ENCODE measurements around the gene GP9. TPM values are rescaled to one million over a fixed set of nuclear protein-coding genes. Genes with fewer than 3 reads are reported as not detected.

GP9 gene
- polyA plus RNA-seq, 3 donors = 1.3 to 2.1 (median 1.4) TPM

DNA sequence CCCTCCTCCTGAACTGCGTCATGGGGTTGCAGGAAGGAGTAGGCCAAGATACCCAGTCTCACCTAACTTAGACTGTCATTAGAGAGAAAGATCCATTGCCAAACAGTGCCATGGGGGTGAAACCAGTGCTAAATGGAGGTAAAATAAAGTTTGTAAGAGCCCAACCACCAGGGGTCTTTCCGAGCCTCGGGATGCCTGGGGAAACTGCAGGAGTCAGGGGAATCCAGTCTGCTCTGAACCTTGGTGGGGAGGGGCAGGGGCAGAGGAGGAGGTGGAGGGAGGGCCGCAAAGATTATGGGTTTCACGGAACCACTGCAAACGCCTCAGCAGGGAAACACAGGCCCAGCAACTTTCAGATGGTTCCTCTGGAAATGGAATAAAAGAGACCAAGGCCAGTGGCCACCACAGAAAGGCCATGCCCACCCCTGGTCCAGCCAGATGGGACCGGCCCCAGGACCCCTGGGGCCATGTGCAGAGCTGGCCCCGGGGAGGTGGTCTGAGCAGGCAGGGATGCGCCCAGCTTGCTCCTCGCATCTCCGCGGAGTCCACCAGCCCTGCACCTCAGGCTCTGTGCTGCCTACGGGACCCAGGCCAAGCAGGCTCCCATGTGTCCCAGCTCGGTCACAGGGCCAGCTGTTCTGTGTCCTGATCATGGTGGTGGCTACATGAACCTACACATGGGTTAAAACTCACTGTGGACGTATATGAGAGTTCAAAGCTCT, 19.8 kb upstream of the GP9 start:
- no peak for DNase-seq (ENCODE audit: extremely low read depth in 1 of 11, low read depth in 9 of 11, low spot score in 4 of 11)

DNA sequence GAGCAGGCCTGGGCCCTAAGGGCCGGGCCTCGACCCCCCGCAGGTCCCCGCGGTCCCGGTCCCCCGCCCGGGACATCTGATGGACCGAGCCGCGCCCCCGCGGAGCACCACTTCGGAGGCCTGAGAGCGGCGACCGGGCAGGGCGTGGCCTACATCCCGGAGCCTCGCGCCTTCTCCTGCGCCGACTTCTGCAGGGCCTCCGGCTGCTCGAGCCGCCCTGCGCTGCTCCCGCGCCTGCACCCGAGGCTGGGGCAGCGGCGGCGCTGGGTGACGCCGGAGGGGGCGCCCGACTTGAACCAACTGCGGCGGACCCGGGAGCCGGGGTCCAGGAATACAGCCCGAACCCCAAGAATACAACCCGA, 14.9 kb upstream of the GP9 start:
- no peak for DNase-seq (ENCODE audit: extremely low read depth in 1 of 11, low read depth in 9 of 11, low spot score in 4 of 11)

DNA sequence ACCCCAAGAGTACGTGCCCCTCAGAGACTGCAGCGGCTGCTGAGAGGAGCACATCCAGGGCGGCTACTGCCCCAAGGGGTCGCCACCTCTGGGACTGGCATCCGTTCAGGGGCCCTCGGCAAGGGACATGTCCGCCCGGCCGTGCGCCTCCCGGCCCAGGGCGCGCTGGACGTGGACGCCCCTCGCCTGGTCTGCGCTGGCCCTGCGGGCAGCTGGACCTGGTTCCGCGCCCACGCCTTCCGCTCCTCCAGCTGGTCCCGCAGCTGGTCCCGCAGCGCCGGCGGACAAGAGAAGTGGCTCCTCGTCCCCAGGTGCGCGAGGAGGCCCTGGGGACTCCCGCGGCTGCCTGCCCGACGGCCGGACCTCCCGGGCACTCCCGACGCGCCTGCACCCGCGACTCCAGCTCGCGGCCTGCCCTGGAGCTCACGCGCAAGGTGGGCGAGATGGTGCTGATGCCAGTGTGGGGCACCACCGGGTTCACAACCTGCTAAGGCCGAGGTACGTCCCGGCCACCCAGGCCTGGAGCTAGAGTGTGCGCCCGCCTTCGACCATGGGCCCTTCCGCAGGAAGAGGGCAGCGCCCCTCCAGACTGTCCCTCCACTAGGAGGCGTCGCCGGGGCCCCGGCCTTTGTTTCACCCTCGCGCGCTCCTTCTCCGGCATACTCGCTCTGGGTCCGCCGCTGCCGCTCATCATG, 14.4 kb upstream of the GP9 start:
- DNase-seq (ENCODE audit: extremely low read depth in 1 of 11, low read depth in 9 of 11, low spot score in 4 of 11) = no peak

DNA sequence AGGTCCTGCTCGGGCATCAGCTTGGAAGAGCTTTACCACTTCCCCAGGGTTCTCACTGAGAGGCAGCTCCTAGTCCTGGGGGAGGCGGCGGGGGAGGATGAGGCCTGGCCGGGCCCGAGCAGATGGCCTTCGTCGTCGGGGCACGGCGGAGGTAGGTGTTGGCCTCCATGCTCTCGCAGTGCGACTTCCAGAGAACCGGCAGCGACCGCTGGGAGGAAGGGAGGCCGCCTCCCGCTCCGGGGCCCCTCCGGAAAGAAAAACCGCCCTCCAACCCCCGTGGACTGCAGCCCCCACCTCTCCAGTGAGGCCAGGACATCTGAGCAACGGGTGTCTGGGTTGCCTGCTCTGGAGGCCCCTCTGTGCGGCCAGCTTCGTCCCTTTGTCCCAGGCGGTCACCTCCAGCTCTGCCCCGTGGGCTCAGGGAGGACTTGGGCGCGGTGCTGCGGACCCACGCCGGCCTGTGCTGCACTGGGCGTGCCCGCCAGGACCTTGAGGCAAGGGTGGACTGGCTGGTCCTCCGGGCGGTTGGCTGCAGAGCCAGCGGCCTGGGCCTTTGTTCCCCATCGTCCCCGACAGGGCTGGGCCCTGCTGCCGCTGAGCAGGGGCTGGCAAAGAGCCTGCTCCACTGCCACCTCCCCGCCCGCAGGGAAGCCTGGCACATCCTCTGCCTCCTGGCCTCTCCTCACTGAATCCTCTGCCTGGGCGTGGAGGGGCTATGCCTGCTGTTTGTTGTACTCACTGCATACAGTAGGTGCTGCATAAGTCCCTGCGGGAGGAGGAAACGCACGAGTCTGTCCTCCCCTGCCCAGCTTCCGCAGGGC, 13.6 kb upstream of the GP9 start:
- DNase-seq (ENCODE audit: extremely low read depth in 1 of 11, low read depth in 9 of 11, low spot score in 4 of 11) = no peak

DNA sequence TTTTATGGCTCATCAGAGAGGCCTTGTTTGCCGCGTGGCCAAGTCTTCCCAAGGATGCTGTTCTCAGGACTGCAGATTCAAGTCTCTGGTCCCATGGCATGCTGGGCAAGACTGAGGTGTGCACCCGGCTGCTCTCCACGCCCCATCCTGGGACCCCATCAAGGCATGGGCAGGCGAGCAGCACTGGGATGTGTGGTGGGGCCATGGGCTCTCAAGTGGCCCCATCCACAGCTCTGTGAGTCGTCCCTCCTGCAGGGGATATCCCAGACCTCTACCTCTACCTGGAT, 13.1 kb upstream of the GP9 start:
- DNase-seq (ENCODE audit: extremely low read depth in 1 of 11, low read depth in 9 of 11, low spot score in 4 of 11) = no peak

DNA sequence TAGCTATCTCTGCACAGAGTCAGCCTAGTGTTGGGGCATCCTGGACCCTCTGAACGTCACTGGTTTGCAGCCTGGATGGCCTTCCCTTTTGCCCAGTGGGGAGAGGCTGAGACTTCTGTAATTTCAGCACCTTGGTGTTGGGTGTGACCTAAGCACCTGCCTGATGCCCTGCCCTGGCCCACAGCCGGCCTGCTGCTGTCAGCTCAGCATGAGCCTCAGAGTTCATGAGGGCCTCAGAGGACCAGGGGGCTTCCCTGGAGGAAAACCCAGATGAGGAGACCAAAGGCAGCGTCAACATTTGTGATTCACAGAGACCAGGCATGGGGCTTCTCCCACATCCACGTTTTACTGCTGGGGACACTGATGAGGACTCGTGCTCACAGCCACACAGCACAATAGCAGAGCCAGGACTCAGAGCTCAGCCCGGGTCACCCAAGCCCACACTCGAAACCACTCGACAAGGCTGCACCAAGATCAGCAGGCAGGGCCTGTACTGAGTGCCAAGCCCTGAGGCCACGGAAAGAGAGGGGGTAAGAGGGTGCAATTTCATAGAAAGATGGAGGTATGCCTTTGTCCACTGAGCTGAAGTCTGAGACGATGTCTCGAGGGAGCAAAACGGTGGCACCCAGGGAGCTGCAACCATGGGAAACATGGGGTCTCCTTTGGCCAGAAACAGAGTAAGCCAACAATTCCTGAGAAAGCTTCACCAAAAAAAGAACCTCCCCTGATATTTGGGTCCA, 9.9 kb upstream of the GP9 start:
- DNase-seq (ENCODE audit: extremely low read depth in 1 of 11, low read depth in 9 of 11, low spot score in 4 of 11) = no peak

DNA sequence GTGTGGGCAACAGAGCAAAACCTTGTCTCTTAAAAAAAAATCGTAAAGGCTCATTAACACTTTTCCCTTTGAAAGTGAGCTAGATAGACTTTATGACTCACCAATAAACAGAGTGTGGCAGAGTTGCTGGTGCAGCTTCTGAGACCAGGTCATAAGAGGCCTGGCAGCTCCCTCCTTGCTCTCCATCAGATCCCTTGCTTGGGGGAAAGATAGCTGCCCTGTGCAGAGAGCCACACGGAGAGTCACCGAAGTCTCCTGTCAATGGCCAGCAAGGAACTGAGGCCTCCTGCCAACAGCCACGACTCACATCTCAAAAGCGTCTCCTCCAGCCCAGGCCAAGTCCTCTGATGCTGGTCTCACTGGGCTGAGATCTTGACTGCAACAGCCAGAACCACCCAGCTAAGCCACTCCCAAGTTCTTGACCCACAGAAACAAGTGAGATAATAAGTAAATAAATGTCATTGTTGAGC, 8.7 kb upstream of the GP9 start:
- DNase-seq (ENCODE audit: extremely low read depth in 1 of 11, low read depth in 9 of 11, low spot score in 4 of 11) = no peak

DNA sequence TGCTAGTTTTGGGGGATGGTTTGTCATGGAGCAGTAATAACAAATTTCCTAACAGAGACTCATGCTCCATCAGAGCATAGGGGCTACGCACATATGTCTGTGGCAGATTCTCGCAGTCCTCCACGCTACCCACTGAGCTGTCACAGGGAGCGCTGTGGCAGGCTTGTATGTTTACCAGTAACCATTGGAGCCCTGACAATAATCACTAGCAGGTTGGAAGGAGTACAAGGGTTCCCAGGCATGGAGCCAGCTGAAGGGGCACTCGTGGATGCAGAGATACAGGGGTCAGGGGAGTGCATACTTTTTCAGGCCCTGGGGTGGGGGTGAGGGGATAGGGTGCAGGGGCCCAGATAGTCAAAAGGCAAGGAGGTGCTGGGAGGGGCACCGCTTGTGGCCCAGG, 7.9 kb upstream of the GP9 start:
- DNase-seq (ENCODE audit: extremely low read depth in 1 of 11, low read depth in 9 of 11, low spot score in 4 of 11) = no peak

DNA sequence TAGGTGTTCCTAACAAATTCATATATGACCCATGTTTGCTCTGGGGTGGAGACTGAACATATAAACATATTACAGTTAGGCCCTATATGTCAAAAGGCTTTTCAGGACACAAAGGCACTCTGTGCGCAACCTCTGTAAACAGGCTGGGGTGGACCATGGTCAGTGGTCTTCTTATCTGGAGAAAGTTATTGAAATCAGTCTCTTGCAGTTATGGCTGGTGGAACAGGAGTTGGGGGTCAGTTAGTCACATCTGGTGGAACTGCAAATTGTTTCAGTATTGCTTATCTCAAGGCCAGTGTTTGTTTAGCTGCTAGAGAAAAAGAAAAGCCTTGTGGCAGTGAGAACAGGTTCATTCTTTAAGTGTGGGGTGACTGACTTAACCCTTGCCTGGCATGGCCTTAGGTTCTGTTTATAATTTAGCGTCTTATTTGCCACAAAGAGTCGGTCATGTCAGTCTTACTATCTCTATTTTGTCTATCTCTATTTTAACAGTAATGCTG, 5.9 kb upstream of the GP9 start:
- DNase-seq (ENCODE audit: extremely low read depth in 1 of 11, low read depth in 9 of 11, low spot score in 4 of 11) = no peak

DNA sequence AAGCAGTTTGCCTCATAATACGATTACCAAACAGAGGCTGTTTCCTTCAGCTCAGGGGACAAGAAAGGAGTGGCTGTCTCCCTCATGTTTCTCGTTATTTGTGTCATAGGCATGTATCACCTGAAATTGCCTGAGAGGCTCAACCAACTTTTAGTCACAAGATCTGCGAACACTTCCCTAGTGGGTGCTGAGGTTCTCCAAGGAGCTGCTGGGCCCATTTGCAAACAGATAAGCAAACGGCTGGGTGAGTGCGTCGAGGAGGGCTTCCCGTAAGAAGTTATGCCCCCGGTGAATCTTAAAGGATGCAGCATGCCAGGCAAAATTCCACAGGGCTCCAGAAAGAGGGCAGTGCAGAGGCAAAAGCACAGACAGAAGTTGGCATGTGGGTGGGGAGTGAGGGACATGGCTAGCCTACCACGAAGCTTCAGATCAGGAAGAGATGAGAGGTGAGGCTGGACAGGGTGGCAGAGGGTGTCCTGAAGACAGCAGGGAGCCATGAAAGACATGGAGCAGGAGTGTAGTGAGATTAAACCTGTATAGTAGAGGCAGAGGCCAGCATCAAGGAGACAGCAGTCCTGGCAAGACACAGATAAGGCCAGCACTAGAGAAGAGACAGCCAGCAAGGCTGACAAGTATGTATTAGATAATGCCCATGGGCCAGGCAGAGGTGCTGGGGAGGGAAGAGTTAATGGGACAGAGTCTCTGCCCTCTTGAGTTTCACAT, 4.0 kb upstream of the GP9 start:
- no peak for DNase-seq (ENCODE audit: extremely low read depth in 1 of 11, low read depth in 9 of 11, low spot score in 4 of 11)

DNA sequence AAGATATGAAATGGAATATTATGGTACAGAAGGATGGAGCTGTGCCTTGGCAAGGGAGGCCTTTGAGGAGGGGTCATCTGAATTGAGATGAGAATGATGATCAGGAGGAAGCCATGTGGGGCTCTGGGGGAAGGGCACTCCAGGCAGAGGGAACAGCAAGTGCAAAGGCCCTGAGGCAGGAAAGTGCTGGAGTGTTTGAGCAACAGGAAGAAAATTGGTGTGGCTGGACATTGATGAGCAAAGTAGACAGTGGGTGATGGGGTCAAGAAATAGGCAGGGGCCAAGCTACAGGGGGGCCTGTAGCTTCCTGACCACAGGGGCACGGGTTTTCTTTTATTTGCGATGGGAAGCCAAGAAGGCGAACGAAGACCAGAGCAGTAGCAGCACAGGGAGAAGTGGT, 3.3 kb upstream of the GP9 start:
- no peak for DNase-seq (ENCODE audit: extremely low read depth in 1 of 11, low read depth in 9 of 11, low spot score in 4 of 11)

DNA sequence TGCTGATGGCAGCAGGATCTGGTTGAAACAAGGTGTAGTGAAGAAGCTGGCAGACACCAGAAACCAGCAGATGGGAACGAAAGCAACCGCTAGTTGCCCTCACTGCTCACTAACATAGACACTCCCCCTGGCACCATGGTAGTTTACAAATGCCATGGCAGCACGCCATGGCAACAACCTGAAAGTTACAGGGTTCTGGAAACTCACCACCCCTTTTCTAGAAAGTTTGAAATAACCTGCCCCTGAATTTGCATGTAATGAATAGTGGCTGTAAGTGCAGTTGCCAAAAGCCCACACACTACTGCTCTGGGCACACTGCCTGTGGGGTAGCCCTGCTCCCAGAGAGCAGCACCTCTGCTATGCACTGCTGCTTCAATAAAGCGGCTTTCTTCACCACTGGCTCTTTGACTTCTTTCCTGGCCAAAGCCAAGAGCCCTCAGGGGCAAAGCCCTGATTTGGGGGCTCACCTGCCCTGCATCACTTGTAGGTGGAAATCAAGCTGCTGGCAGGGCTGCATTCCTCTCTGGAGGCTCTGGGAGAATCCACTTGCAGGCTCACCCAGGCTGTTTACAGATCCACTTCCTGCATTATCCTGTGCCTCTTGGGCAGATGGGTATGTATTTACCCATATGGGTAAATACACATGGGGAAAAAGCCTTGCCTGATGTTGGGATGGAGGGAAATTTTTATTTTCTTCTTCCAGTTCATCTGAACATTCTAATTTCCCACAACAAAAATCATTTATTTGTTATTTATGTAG, 2.0 kb upstream of the GP9 start:
- DNase-seq (ENCODE audit: extremely low read depth in 1 of 11, low read depth in 9 of 11, low spot score in 4 of 11) = no peak

DNA sequence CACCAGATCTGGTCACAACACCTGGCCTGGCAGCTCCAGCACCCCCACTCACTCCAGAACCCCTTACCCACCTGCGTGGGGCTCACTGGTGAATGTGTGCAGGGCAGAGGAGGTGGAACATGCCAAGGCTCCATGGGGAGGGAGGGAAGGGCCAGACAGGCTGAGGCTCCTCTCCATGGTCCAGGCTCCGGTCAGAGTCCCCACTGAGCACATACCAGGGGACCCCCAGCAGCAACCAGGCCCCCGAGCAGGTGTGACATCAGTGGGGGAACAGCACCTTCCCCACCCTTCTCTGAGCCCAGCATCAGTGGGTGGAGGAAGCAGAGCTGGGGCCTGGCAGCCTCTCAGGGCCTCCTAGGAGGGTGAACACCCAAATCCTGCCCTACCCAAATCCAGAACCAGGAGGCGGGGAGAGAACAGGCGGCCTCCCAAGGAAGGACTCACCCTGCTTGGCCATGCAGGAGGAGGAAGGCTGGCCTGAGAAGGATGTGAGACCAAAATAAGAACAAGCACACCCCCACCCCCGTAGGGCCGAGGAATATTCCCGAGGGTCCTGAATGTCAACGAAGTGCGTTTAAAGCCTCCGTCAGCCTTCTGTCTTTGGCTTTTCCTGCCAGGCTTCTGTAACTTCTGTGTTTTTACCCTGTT, 1.1 kb upstream of the GP9 start:
- no peak for DNase-seq (ENCODE audit: extremely low read depth in 1 of 11, low read depth in 9 of 11, low spot score in 4 of 11)

DNA sequence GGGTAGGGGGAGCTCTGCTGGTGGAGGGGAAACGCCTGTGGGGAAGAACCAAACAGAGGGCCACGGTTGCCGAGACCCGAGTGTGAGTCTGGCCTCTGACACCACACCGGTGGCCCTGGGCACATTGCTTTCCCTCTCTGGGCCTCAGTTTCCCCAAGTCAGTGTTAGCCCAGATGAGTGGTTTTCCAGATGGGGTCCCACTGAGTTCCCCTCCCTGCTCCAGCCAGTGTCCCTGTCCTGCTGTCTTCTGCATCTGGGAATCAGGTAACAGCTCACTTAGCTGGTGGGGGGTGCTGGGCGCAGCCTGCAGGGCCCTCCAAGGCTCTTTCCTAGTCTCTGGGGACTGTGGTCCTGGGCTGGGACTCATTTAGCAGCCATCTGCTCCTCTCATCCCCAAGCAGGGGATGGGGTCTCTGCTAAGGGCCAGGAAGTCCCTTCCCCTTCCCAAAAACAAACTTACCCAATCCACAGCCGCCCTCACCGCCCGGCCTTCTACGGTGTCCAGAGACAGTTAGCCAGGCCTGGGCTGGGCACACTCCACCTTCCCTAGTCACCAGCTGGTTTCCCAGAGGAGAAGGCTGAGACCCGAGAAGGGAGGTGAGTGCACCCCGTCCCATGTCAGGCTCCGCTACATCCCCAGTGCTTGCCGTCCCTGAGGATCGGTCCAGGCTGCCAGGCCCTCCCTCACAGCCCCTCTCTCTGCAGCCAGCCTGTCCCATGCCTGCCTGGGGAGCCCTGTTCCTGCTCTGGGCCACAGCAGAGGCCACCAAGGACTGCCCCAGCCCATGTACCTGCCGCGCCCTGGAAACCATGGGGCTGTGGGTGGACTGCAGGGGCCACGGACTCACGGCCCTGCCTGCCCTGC, 676 bp downstream of the GP9 start:
- DNase-seq (ENCODE audit: extremely low read depth in 1 of 11, low read depth in 9 of 11, low spot score in 4 of 11) = no peak

DNA sequence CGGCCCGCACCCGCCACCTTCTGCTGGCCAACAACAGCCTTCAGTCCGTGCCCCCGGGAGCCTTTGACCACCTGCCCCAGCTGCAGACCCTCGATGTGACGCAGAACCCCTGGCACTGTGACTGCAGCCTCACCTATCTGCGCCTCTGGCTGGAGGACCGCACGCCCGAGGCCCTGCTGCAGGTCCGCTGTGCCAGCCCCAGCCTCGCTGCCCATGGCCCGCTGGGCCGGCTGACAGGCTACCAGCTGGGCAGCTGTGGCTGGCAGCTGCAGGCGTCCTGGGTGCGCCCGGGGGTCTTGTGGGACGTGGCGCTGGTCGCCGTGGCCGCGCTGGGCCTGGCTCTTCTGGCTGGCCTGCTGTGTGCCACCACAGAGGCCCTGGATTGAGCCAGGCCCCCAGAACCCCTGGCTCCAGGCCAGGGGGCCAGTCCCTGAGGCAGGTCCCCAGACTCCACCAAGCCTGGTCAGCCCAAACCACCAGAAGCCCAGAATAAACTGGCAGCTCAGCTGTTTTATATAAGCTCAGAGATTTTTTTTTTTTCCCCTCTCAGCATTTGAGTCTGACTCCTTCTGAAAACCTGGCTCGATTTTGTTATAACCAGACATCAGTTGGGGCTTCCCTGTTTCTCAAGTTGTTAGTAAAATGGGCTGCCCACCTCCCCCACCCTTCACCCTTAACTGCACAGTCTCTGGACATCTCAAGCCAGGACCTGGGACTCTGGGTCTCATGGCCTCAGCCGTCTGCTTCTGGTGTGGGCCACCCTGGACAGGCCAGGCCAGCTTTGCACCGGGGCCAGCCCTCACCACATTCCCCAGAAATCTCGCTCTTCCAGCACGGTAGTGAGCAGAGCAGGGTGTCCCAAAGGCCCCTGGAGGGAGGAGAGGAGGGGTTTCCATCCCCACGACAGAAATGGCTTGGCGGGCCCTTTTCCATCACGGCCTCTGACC, 1.6 kb downstream of the GP9 start:
- DNase-seq (ENCODE audit: extremely low read depth in 1 of 11, low read depth in 9 of 11, low spot score in 4 of 11) = no peak

All from renal cortex interstitium (tissue), 11 donors.